GM18951 (cell line): ENCODE measurements around the gene ADGRV1.

Experiments
- POLR2A ChIP-seq: IDR thresholded peaks from 4 replicates; pipeline ENCODE4 v1.6.1; 2011; ENCODE audit warnings: mild to moderate bottlenecking; ENCODE audit not compliant: insufficient read length, insufficient read depth; ENCODE audit errors: extremely low read depth
- in situ Hi-C: fragments of 300-500 bp; cut with MboI; formaldehyde crosslinking; loops from one replicate; pipeline ENCODE4 v1.12.0; 2022; ENCODE audit warnings: low sequenced_read_pairs, mixed read lengths, inconsistent platforms; ENCODE audit not compliant: unreplicated experiment

The ADGRV1 gene

GRCh38 chr5:90878549-90879196 lies 320.1 kb downstream of the ADGRV1 start:
- in situ Hi-C loops, result no loop called here
- TF ChIP-seq POLR2A, result no peak

- TF ChIP-seq POLR2A, result no peak
- in situ Hi-C loops, result no loop called here
Measured at GRCh38 chr5:90881626-90882150, 323.1 kb downstream of the ADGRV1 start.

DNA sequence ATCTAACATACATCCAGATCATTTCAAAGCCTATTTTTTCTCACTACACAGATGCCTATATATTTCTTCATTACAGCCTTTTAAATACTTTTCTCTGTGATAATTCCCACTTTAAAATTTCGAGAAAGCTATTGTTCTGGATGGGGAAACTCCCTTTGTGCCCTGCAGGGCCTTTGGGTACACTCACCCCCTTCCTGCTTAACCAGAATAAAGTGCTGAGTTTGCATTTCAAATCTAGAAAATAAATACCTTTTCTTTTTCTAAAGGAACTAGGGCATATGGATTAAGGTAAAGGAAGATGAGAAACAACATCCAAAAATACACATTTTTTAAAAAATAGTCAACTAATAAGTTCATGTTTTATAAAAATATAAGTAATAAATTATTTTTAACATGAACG lies 323.9 kb downstream of the ADGRV1 start:
- no peak for TF ChIP-seq POLR2A
- in situ Hi-C loops, result no loop called here

DNA sequence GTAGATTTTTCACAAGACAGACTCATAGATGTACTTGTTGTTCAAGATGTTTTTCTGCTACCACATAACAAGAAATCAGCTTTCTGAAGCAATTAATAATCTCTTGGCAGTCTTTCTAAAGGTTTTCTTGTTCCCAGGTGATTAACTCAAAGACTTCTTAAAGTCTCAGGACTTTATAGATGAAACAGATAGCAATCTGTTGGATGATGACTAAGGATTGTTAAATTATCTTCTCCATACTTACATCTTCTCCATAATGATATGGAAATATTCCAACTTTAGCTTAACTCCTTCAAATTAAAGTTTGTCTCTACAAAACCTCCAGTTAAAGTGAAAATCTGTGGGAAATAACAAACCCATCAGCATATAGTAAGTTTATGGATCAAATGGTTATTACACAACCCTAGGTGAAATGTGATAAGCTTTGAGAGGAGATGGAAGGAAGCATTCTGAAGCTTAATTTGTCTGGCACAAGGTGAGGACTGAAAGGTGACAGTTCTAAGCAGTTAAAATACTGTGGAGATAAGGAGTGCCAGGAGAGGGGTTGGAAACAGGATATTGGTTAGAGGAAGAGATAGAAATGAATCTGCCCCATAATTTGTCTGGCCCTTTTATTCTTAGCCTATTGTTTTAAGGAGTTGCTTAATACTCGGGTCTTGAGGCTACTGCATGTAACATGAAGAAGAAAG lies 326.7 kb downstream of the ADGRV1 start:
- TF ChIP-seq POLR2A, result no peak
- in situ Hi-C loops, result no loop called here

DNA sequence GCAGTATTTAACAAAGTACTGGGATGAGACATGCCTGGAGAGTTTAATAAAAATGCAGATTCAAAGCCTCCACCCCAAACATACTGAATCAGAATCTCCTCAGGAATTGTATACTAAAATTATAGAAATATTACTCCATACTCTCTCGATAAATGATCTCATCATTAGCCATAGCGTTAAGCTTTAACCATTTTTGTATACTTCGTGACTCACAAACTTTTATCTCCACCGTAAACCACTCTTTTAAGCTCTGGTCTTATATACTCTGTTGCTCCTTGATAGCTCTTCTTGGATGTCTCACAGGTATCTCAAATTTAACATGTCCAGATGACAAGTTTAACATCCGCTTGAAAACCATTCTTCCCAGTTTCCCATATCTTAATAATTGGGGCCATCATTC lies 327.8 kb downstream of the ADGRV1 start:
- no peak for TF ChIP-seq POLR2A
- in situ Hi-C loops, result no loop called here

- in situ Hi-C loops, result no loop called here
- TF ChIP-seq POLR2A, result no peak
Measured at GRCh38 chr5:90888511-90889324, 330.1 kb downstream of the ADGRV1 start.

- in situ Hi-C loops, result no loop called here
- TF ChIP-seq POLR2A, result no peak
Measured at GRCh38 chr5:90889325-90889600, 330.7 kb downstream of the ADGRV1 start.

- in situ Hi-C loops, result no loop called here
- no peak for TF ChIP-seq POLR2A
Measured at GRCh38 chr5:90890180-90890579, 331.6 kb downstream of the ADGRV1 start.

DNA sequence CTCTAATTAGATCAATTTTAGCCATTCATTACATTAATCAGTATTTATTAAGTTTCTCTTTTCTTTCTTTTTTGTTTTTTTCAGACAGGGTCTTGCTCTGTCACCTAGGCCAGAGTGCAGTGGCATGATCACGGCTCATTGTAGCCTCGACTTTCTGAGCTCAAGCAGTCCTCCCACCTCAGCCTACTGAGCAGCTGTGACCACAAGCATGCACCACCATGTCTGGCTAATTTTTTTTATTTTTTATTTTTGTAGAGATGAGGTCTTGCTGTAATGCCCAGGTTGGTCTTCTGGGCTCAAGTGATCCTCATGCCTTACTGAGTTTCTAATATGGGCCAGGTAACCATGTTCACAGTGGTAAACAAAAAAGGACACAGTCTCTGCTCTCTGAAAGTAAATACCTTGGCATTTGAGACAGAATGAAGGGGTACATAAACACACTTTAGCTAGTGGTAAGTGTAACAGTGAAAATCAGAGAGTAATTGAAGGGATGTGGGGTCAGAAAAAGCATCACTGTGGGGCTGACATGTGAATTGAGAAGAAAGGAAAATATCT lies 336.3 kb downstream of the ADGRV1 start:
- TF ChIP-seq POLR2A, result no peak
- in situ Hi-C loops, result no loop called here

DNA sequence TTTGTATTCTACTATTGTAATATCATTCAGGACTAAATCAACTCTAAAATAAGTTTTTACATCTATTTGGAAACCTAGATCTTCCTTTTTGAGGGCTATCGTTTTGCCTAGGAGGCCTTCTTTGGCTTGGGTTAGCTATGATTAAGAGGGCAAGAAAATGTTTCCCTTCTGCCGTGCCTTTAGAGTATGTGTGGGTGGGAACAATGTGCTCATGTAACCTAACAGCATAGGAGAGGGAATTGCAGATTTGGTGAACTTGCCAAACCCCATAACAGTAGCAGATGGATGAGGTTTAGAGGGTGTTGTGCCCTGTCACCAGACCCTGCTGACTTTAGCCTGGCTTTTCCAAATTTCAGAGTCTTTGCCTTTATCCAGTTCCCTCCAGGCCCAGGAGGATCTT lies 339.0 kb downstream of the ADGRV1 start:
- no peak for TF ChIP-seq POLR2A
- in situ Hi-C loops, result no loop called here

DNA sequence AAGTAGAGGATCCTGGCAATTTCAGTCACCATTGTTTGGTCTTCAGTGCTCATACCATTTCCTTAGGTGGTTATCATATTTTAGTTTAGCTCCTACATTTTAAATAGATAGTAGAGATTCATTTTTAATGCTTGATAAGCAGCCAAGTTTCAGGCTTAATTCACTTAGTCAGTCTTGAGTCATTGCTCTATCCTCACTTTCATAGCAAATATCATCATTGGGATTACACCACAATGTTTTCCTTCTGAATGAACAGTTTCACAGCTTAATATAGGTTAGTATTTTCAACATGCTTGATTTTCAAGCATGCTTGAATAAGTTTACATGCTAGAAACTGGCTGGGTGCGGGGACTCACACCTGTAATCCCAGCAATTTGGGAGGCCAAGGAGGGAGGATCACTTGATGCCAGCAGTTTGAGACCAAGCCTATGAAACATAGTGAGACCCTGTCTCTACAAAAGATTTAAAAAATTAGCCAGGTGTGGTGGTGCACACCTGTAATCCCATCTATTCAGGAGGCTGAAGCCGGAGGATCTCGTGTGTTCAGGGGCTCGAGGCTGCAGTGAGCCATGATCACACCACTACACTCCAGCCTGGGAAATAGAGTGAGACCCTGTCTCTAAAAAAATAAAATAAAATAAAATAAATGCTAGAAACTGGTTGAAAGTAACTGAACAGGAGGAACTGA lies 339.9 kb downstream of the ADGRV1 start:
- in situ Hi-C loops, result no loop called here
- TF ChIP-seq POLR2A, result no peak

DNA sequence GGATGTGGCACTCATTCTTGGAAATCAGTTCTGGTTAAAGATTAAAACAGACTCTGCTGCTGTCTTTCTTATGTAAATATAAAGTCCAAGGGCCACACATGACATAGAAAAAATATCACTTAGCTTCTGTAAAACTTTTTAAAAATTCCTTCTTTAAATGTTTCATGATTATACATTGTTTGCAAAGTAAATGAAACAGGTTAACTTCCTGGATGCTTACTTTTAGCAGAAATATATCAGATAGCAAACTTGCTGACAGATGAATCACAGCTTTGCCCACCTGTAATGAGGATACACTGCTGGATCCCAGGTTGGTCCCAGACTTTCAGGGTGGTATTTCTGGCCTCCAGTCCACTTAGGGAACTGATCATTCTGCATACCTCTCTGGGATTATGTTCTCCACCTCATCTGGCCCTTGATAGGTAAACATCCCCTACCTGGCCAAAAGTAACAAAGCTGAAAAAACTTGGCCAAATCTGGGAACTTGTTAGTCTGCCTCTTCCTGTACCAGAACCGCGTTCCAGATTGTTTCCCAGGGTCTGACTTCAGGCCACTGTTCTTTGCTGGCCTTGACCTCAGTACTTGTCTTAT lies 340.5 kb downstream of the ADGRV1 start:
- in situ Hi-C loops, result no loop called here
- no peak for TF ChIP-seq POLR2A

- in situ Hi-C loops, result no loop called here
- TF ChIP-seq POLR2A, result no peak
Measured at GRCh38 chr5:90901261-90901660, 342.7 kb downstream of the ADGRV1 start.

DNA sequence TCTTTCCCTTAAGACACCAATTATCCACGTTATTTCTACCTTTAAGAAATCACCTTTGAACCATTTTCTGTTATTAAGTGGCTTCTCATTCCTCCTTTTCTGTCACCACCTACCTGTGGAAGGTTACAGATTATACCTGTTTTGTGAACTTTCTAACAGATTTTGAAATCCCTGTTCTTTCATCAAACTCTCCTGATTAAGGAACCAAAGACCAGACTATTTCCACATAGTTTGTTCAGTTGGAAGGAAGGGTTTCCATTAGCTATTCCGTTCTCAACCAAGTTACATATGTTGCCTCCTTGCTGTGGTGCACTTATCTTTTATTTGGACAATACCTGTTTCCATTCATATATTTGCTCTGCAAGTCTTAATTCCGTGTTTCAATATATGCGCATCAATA lies 343.6 kb downstream of the ADGRV1 start:
- in situ Hi-C loops, result no loop called here
- no peak for TF ChIP-seq POLR2A
